ENCODE measurements around the gene CPED1.

GRCh38 chr7:121306565-121306964 lies 318.1 kb downstream of the CPED1 start:
- no peak for TF ChIP-seq CTCF (IDR thresholded peaks at IDR 0.05)
- TF ChIP-seq ZFX (IDR thresholded peaks at IDR 0.05; ENCODE audit: borderline replicate concordance) = no peak

Measured in 22Rv1 (cell line).